K562 treated with DMSO at 1 percent for 24 hours (cell line): ENCODE results near the gene MBTPS2. TPM values are rescaled to one million over a fixed set of nuclear protein-coding genes. Genes with fewer than 3 reads are reported as not detected.

Source experiments
- total RNA-seq: library from RNA; unstranded; fragments of 300-600 nt; gene quantifications from 2 replicates; pipeline ENCODE4 v1.2.3, GENCODE V29; 2022; ENCODE audit warnings: low read depth; ENCODE audit not compliant: insufficient read depth

Gene MBTPS2
- total RNA-seq, result 6.0 and 7.7 TPM in 2 replicates

GRCh38 chrX:21839334-21840192 is at the start of gene MBTPS2:
MBTPS2 (plus strand) TSS chrX:21839617; CDS start chrX:21839735, 118 bp downstream.

GRCh38 chrX:21855937-21856415 is 16.6 kb downstream of the MBTPS2 start, which contains the start of gene YY2:
YY2 (plus strand) TSS chrX:21855987; CDS start chrX:21856485, 498 bp downstream.

Other genes starting within 250 kb of the MBTPS2 start
- gene KLHL34, start 181.3 kb upstream of the MBTPS2 start, total RNA-seq, result not detected in 2 replicates
- gene SMPX, start 81.5 kb upstream of the MBTPS2 start, total RNA-seq, result not detected in 2 replicates
- 1.5 and 1.9 TPM in 2 replicates for gene YY2, start 16.4 kb downstream of the MBTPS2 start, total RNA-seq
- 39.4 and 45.7 TPM in 2 replicates for gene SMS, start 101.1 kb downstream of the MBTPS2 start, total RNA-seq
- not detected in 2 replicates for gene PHEX, start 192.7 kb downstream of the MBTPS2 start, total RNA-seq